Sigmoid colon (tissue), 4 donors: ENCODE results near the gene FHOD3.

ENCODE experiments used
- EP300 ChIP-seq, 4 donors: sonication (generic); formaldehyde crosslinking; IDR thresholded peaks; one replicate each; pipeline ENCODE4 v1.6.1; 2017; ENCODE audit warnings: antibody characterized with exemption in 4 of 4
- POLR2A ChIP-seq, 2 donors: fragments of 450-650 bp; IDR thresholded peaks; one replicate each; pipeline ENCODE4 v1.6.1; 2016; ENCODE audit warnings: antibody characterized with exemption in 2 of 2, mild to moderate bottlenecking in 2 of 2, moderate library complexity in 2 of 2
- TF ChIP-seq, protein P1 (sequence below), 4 experiments: fragments of 450-650 bp in 3 of 4; fragments of 200-600 bp in 1 of 4; IDR thresholded peaks; one replicate each; pipeline ENCODE4 v1.5.1; 2016 to 2019; ENCODE audit warnings: antibody characterized with exemption in 4 of 4, mild to moderate bottlenecking in 3 of 4, moderate library complexity in 2 of 4

DNA sequence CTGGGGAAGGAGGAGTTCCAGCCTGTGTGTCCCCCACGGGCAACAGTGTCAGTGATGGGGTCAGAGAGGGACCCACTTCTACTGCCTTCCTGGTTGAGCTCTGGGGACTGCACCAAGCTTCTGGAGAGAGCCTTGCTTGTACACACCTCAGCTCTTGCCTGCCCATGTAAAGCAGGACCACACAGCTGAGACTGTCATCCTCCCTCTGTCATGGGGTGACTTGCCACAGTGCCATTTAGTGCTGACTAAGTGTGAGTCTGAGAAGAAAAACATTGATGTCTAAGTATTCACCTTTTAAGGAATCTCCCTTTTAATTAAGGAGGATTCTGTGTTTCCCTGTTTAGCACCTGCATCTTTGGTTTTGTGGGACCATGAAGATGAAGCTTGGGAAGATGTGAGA, 159.1 kb downstream of the FHOD3 start:
- TF ChIP-seq POLR2A (IDR thresholded peaks at IDR 0.05) (no peak), EP300 (IDR thresholded peaks at IDR 0.05) (no peak)
- TF ChIP-seq, protein P1, sequence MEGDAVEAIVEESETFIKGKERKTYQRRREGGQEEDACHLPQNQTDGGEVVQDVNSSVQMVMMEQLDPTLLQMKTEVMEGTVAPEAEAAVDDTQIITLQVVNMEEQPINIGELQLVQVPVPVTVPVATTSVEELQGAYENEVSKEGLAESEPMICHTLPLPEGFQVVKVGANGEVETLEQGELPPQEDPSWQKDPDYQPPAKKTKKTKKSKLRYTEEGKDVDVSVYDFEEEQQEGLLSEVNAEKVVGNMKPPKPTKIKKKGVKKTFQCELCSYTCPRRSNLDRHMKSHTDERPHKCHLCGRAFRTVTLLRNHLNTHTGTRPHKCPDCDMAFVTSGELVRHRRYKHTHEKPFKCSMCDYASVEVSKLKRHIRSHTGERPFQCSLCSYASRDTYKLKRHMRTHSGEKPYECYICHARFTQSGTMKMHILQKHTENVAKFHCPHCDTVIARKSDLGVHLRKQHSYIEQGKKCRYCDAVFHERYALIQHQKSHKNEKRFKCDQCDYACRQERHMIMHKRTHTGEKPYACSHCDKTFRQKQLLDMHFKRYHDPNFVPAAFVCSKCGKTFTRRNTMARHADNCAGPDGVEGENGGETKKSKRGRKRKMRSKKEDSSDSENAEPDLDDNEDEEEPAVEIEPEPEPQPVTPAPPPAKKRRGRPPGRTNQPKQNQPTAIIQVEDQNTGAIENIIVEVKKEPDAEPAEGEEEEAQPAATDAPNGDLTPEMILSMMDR (IDR thresholded peaks at IDR 0.05) = no peak
